CD4-positive, alpha-beta T cell (primary cell): ENCODE measurements around the gene RTL9. TPM values are rescaled to one million over a fixed set of nuclear protein-coding genes. Genes with fewer than 3 reads are reported as not detected.

Experiments
- ATAC-seq: fragments of 200-7000 bp; cut with Tn5 transposase; one replicate; pipeline ENCODE4 v1.10.0; 2022; ENCODE audit warnings: mild to moderate bottlenecking; ENCODE audit not compliant: poor library complexity
- CTCF ChIA-PET: fragments of 350-600 bp; sonication (Branson Sonifier 250); formaldehyde crosslinking; loops from one replicate; lab custom pipeline; 2021; ENCODE audit warnings: antibody characterized with exemption, inconsistent platforms; lab: Charles Lee
- POLR2A ChIA-PET: fragments of 350-600 bp; sonication (Branson Sonifier 250); formaldehyde crosslinking; loops from one replicate; lab custom pipeline; 2021; ENCODE audit warnings: antibody characterized with exemption, inconsistent platforms; lab: Charles Lee
- DNase-seq, 14 experiments: peaks; one replicate each; pipeline ENCODE4 v3.0.0-alpha.2; 2013 to 2020; ENCODE audit warnings: mixed read lengths in 2 of 14
- H3K27ac ChIP-seq, 2 donors: one replicate each; pipeline versions ENCODE4 v1.5.1 to v1.7.0; 2013; ENCODE audit warnings: low read length in 2 of 2, low read depth in 1 of 2, mild to moderate bottlenecking in 1 of 2
- H3K27me3 ChIP-seq, 2 experiments: 1 replicate in 1 of 2; 2 replicates in 1 of 2; pipeline versions ENCODE4 v1.6.1 to v1.7.0; 2013; ENCODE audit warnings: low read length in 2 of 2, control low read depth in 1 of 2, mild to moderate bottlenecking in 1 of 2, moderate library complexity in 1 of 2; ENCODE audit not compliant: insufficient read depth in 2 of 2, control insufficient read depth in 1 of 2
- H3K36me3 ChIP-seq: one replicate; pipeline ENCODE4 v1.6.1; 2013; ENCODE audit warnings: low read length, control low read depth; ENCODE audit not compliant: insufficient read depth
- H3K4me1 ChIP-seq: one replicate; pipeline ENCODE4 v1.6.1; 2013; ENCODE audit warnings: low read length, control low read depth; ENCODE audit not compliant: insufficient read depth
- H3K4me3 ChIP-seq: one replicate; pipeline ENCODE4 v1.5.1; 2013; ENCODE audit warnings: mild to moderate bottlenecking, low read length, moderate library complexity
- H3K9me3 ChIP-seq, 2 experiments: 1 replicate in 1 of 2; 2 replicates in 1 of 2; pipeline versions ENCODE4 v1.6.1 to v1.7.0; 2013; ENCODE audit warnings: low read length in 2 of 2, mild to moderate bottlenecking in 2 of 2, control low read depth in 1 of 2, moderate library complexity in 1 of 2; ENCODE audit not compliant: control insufficient read depth in 1 of 2, insufficient read depth in 1 of 2
- H3K27ac Mint-ChIP-seq: one replicate; pipeline ENCODE4 v1.8.0; 2020; ENCODE audit warnings: mixed read lengths
- H3K27me3 Mint-ChIP-seq: one replicate; pipeline ENCODE4 v1.8.0; 2021; ENCODE audit warnings: mixed read lengths
- H3K36me3 Mint-ChIP-seq: one replicate; pipeline ENCODE4 v1.8.0; 2021; ENCODE audit warnings: low read depth, mixed read lengths
- H3K4me1 Mint-ChIP-seq: one replicate; pipeline ENCODE4 v1.8.0; 2021; ENCODE audit warnings: low read depth, mixed read lengths
- H3K4me3 Mint-ChIP-seq: one replicate; pipeline ENCODE4 v1.8.0; 2020; ENCODE audit warnings: mild to moderate bottlenecking, mixed read lengths
- H3K9me3 Mint-ChIP-seq: one replicate; pipeline ENCODE4 v1.8.0; 2020; ENCODE audit warnings: mixed read lengths
- intact Hi-C, 2 experiments: fragments of 100-400 bp; cut with DNase I in 1 of 2; cut with micrococcal nuclease in 1 of 2; formaldehyde crosslinking; loops; one replicate each; pipeline versions ENCODE4 v1.15.1 to v1.9.0; 2023 to 2025; cut with DNase I, micrococcal nuclease
- total RNA-seq, 174 experiments: library from RNA in 2 of 174; stranded (reverse) in 2 of 174; gene quantifications; one replicate each; pipeline ENCODE4 v1.2.3 and lab custom pipeline; 2021 to 2026
- TF ChIP-seq, protein P1 (sequence below): fragments of 200-600 bp; IDR thresholded peaks from one replicate; pipeline ENCODE4 v1.8.0; 2022; ENCODE audit warnings: antibody characterized with exemption, mild to moderate bottlenecking

RTL9 gene
- total RNA-seq, 2 experiments from 2014 or later, result not detected

DNA sequence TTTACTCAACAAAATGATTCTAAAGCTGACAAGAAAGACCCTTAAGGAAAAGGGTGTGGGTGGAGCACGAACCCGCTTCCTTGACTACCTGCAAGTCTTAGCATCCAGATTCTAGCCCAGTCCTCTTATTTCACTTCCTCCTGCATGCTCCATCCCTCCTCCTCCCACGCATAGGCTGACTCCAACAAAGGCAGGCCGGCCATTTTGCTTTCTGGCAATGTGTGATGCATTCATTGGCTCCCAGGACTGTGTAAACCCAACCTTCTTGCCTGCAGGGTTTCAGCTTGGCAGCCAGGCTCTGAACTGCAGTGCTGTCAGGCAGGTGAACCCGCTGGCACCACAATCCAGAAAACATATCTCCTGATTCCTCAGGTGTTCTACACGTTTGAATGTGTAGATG is 39.3 kb downstream of the RTL9 start:
- Mint-ChIP-seq H3K27ac (no peak overlapping the region), H3K9me3 (no peaks in the 10 kb centered on the region), H3K27me3 (no peaks in the 10 kb centered on the region), H3K4me3 (no peak overlapping the region), H3K4me1 (no peaks in the 10 kb centered on the region), H3K36me3 (no peaks in the 10 kb centered on the region)
- no peaks in the 10 kb centered on the region for H3K27me3 ChIP-seq
- CTCF ChIA-PET, result no interaction called here
- DNase-seq, result no peak
- no peak overlapping the region for H3K4me3 ChIP-seq
- no peak for ATAC-seq
- POLR2A ChIA-PET, result no interaction called here
- intact Hi-C loops, result no loop called here
- no peaks in the 10 kb centered on the region for H3K9me3 ChIP-seq
- H3K36me3 ChIP-seq, result no peaks in the 10 kb centered on the region
- TF ChIP-seq, protein P1, sequence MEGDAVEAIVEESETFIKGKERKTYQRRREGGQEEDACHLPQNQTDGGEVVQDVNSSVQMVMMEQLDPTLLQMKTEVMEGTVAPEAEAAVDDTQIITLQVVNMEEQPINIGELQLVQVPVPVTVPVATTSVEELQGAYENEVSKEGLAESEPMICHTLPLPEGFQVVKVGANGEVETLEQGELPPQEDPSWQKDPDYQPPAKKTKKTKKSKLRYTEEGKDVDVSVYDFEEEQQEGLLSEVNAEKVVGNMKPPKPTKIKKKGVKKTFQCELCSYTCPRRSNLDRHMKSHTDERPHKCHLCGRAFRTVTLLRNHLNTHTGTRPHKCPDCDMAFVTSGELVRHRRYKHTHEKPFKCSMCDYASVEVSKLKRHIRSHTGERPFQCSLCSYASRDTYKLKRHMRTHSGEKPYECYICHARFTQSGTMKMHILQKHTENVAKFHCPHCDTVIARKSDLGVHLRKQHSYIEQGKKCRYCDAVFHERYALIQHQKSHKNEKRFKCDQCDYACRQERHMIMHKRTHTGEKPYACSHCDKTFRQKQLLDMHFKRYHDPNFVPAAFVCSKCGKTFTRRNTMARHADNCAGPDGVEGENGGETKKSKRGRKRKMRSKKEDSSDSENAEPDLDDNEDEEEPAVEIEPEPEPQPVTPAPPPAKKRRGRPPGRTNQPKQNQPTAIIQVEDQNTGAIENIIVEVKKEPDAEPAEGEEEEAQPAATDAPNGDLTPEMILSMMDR, result no peak
- no peak overlapping the region for H3K27ac ChIP-seq
- no peaks in the 10 kb centered on the region for H3K4me1 ChIP-seq

- Mint-ChIP-seq H3K9me3 (no peaks in the 10 kb centered on the region), H3K36me3 (no peaks in the 10 kb centered on the region), H3K4me3 (no peak overlapping the region), H3K27ac (no peak overlapping the region), H3K4me1 (no peaks in the 10 kb centered on the region), H3K27me3 (no peaks in the 10 kb centered on the region)
- Histone ChIP-seq H3K4me1 (no peaks in the 10 kb centered on the region), H3K27ac (no peak overlapping the region), H3K4me3 (no peak overlapping the region), H3K36me3 (no peaks in the 10 kb centered on the region), H3K27me3 (no peaks in the 10 kb centered on the region), H3K9me3 (no peaks in the 10 kb centered on the region)
- ChIA-PET POLR2A (no interaction called here), CTCF (no interaction called here)
- no peak for DNase-seq
- no peak for ATAC-seq
- TF ChIP-seq, protein P1, result no peak
- intact Hi-C loops, result no loop called here
Observed at GRCh38 chrX:110399497-110399896, 40.8 kb downstream of the RTL9 start.

GRCh38 chrX:110399966-110400365 is 41.3 kb downstream of the RTL9 start:
- H3K4me1 Mint-ChIP-seq, result no peaks in the 10 kb centered on the region
- DNase-seq (no peak), ATAC-seq (no peak)
- intact Hi-C loops, result no loop called here
- Histone ChIP-seq H3K27me3 (no peaks in the 10 kb centered on the region), H3K4me1 (no peaks in the 10 kb centered on the region), H3K9me3 (no peaks in the 10 kb centered on the region), H3K27ac (no peak overlapping the region), H3K4me3 (no peak overlapping the region), H3K36me3 (no peaks in the 10 kb centered on the region)
- H3K9me3 Mint-ChIP-seq, result no peaks in the 10 kb centered on the region
- H3K27me3 Mint-ChIP-seq, result no peaks in the 10 kb centered on the region
- TF ChIP-seq, protein P1, result no peak
- no peak overlapping the region for H3K4me3 Mint-ChIP-seq
- ChIA-PET POLR2A (interaction anchor here (0.6 kb wide), 1 partner anchor 216 kb away, joined by 3 read pairs; no protein-coding TSS in a partner anchor), CTCF (no interaction called here)
- no peaks in the 10 kb centered on the region for H3K36me3 Mint-ChIP-seq
- no peak overlapping the region for H3K27ac Mint-ChIP-seq
